Right lobe of liver (tissue), 4 donors: Measurements from ENCODE around the gene YWHAH.

Source experiments
- POLR2A ChIP-seq: fragments of 450-650 bp; IDR thresholded peaks from one replicate; pipeline ENCODE4 v1.6.1; 2017; ENCODE audit warnings: antibody characterized with exemption, mild to moderate bottlenecking
- TF ChIP-seq, protein P1 (sequence below), 4 donors: fragments of 200-600 bp in 3 of 4; fragments of 450-650 bp in 1 of 4; IDR thresholded peaks; one replicate each; pipeline versions ENCODE4 v1.5.1 to v1.8.0; 2016 to 2022; ENCODE audit warnings: antibody characterized with exemption in 4 of 4, mild to moderate bottlenecking in 2 of 4
- donor health status: DM: no; HTN: no; CAD: no.
- donor health status: DM: no; HTN: no; CAD: no.
- donor health status: DM: no; HTN: yes; CAD: no.

DNA sequence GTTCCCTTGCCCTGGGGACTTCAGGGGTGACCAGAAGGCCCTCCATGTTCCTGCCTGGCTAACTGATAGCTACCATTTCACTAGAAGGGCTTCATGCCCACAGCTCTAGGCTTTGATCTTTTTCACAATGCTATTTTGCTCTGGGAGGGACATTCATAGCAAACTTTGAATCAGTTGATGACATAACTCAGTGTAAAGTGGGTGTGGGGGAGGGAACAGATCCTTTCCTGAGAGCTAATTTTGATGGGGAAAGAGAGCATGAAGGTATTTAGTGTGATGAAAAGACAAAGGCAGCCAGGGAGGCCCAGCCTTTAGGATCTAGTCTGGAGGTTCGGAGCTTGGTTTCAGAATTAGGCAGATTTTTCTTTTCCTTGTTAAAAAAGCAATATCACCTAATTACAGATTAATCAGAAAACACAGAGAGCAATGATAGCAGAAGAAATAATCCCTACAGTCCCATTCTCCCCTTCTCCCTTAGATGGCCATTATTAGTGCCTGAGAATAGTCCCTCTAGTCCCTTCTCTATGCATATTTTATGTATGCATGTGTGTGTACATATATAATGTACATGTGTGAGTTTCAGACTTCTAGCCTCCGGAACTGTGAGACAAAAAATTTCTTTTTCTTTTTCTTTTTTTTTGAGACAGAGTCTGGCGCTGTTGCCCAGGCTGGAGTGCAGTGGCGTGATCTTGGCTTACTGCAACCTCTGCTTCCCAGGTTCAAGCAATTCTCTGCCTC, 46.9 kb downstream of the YWHAH start:
- TF ChIP-seq, protein P1, sequence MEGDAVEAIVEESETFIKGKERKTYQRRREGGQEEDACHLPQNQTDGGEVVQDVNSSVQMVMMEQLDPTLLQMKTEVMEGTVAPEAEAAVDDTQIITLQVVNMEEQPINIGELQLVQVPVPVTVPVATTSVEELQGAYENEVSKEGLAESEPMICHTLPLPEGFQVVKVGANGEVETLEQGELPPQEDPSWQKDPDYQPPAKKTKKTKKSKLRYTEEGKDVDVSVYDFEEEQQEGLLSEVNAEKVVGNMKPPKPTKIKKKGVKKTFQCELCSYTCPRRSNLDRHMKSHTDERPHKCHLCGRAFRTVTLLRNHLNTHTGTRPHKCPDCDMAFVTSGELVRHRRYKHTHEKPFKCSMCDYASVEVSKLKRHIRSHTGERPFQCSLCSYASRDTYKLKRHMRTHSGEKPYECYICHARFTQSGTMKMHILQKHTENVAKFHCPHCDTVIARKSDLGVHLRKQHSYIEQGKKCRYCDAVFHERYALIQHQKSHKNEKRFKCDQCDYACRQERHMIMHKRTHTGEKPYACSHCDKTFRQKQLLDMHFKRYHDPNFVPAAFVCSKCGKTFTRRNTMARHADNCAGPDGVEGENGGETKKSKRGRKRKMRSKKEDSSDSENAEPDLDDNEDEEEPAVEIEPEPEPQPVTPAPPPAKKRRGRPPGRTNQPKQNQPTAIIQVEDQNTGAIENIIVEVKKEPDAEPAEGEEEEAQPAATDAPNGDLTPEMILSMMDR (IDR thresholded peaks at IDR 0.05), result no peak
- TF ChIP-seq POLR2A, result no peak
